Activated CD8-positive, alpha-beta memory T cell treated with anti-CD3 and anti-CD28 coated beads, Interleukin-2, amount 50 U/mL, for 1 hour (primary cell): ENCODE results near the gene SOCS3.

ENCODE experiments used
- DNase-seq: peaks from one replicate; pipeline ENCODE4 v3.0.0-alpha.2; 2020; ENCODE audit errors: extremely low read depth

The SOCS3 gene

GRCh38 chr17:78390241-78391050 is 30.6 kb upstream of the SOCS3 start:
- no peak for DNase-seq

GRCh38 chr17:78387977-78388941 is 28.4 kb upstream of the SOCS3 start:
- DNase-seq, result no peak

- no peak for DNase-seq
Measured at GRCh38 chr17:78384479-78385175, 24.8 kb upstream of the SOCS3 start.

GRCh38 chr17:78383725-78384471 is 24.0 kb upstream of the SOCS3 start:
- DNase-seq, result no peak

GRCh38 chr17:78381601-78382232 is 21.8 kb upstream of the SOCS3 start:
- no peak for DNase-seq

GRCh38 chr17:78380370-78380769 is 20.5 kb upstream of the SOCS3 start:
- DNase-seq, result no peak

GRCh38 chr17:78379131-78379491 is 19.2 kb upstream of the SOCS3 start:
- no peak for DNase-seq

GRCh38 chr17:78378225-78379130 is 18.6 kb upstream of the SOCS3 start, which contains the start of gene PGS1:
Gene PGS1, plus strand, starts transcription at chr17:78378649. Its CDS starts 17 bp downstream, at chr17:78378666.
- no peak for DNase-seq

- DNase-seq, result no peak
Measured at GRCh38 chr17:78377858-78378224, 18.0 kb upstream of the SOCS3 start.

GRCh38 chr17:78376161-78376560 is 16.3 kb upstream of the SOCS3 start:
- no peak for DNase-seq

- no peak for DNase-seq
Measured at GRCh38 chr17:78375401-78376151, 15.7 kb upstream of the SOCS3 start.

GRCh38 chr17:78374631-78375274 is 14.9 kb upstream of the SOCS3 start:
- no peak for DNase-seq

GRCh38 chr17:78374189-78374588 is 14.3 kb upstream of the SOCS3 start:
- no peak for DNase-seq

- DNase-seq, result no peak
Measured at GRCh38 chr17:78372841-78373240, 13.0 kb upstream of the SOCS3 start.

GRCh38 chr17:78371056-78371455 is 11.2 kb upstream of the SOCS3 start:
- no peak for DNase-seq

- DNase-seq, result no peak
Measured at GRCh38 chr17:78369791-78370381, 10.0 kb upstream of the SOCS3 start.

GRCh38 chr17:78368854-78369495 is 9.1 kb upstream of the SOCS3 start:
- no peak for DNase-seq

- no peak for DNase-seq
Measured at GRCh38 chr17:78368348-78368747, 8.5 kb upstream of the SOCS3 start.
